Right atrium auricular region (tissue), 2 donors: ENCODE data around the gene PFKFB2. TPM values are rescaled to one million over a fixed set of nuclear protein-coding genes. Genes with fewer than 3 reads are reported as not detected.

Experiments
- DNase-seq: peaks from one replicate; pipeline ENCODE4 v3.0.0-alpha.2; 2019; ENCODE audit warnings: low spot score
- H3K27ac ChIP-seq, 2 donors: fragments of 200-600 bp; sonication (generic); 1 replicate in 1 of 2; 2 replicates in 1 of 2; pipeline ENCODE4 v1.5.1; 2016 to 2019
- H3K27me3 ChIP-seq, 2 donors: fragments of 200-600 bp; sonication (generic); one replicate each; pipeline versions ENCODE4 v1.5.1 to v1.6.0; 2017 to 2019
- H3K36me3 ChIP-seq: fragments of 200-600 bp; sonication (generic); one replicate; pipeline ENCODE4 v1.5.1; 2016
- H3K4me1 ChIP-seq, 2 donors: fragments of 200-600 bp; sonication (generic); one replicate each; pipeline versions ENCODE4 v1.5.1 to v1.6.0; 2017 to 2019
- H3K4me3 ChIP-seq, 2 donors: fragments of 200-600 bp; sonication (generic); 1 replicate in 1 of 2; 2 replicates in 1 of 2; pipeline ENCODE4 v1.5.1; 2017 to 2019; ENCODE audit warnings: mild to moderate bottlenecking in 1 of 2, moderate library complexity in 1 of 2
- H3K9me3 ChIP-seq, 2 donors: fragments of 200-600 bp; sonication (generic); one replicate each; pipeline ENCODE4 v1.5.1; 2019
- CTCF ChIP-seq, 2 donors: fragments of 200-600 bp; sonication (generic); IDR thresholded peaks; one replicate each; pipeline ENCODE4 v1.5.1; 2019; ENCODE audit warnings: antibody characterized with exemption in 2 of 2
- total RNA-seq, 2 donors: library from RNA; depleted of rRNA; stranded (reverse); fragments of >200 nt; gene quantifications; one replicate each; pipeline ENCODE4 v1.1.0, GENCODE V29; 2016

The PFKFB2 gene
- total RNA-seq, 2 donors from 2014 or later, result 11.8 to 27.5 TPM

- TF ChIP-seq CTCF (IDR thresholded peaks at IDR 0.05), result no peak
- Histone ChIP-seq H3K27ac (no peak overlapping the region), H3K4me3 (no peak overlapping the region), H3K9me3 (no peaks in the 10 kb centered on the region), H3K36me3 (no peaks in the 10 kb centered on the region), H3K4me1 (no peaks in the 10 kb centered on the region), H3K27me3 (no peaks in the 10 kb centered on the region)
- DNase-seq, result no peak
Measured at GRCh38 chr1:207009182-207009850, 43.8 kb upstream of the PFKFB2 start.

GRCh38 chr1:207009945-207010344 lies 43.1 kb upstream of the PFKFB2 start:
- Histone ChIP-seq H3K27ac (no peak overlapping the region), H3K4me1 (no peaks in the 10 kb centered on the region), H3K4me3 (no peak overlapping the region), H3K27me3 (no peaks in the 10 kb centered on the region), H3K9me3 (no peaks in the 10 kb centered on the region), H3K36me3 (no peaks in the 10 kb centered on the region)
- no peak for TF ChIP-seq CTCF (IDR thresholded peaks at IDR 0.05)
- DNase-seq, result no peak

GRCh38 chr1:207010726-207011125 lies 42.3 kb upstream of the PFKFB2 start:
- H3K4me3 ChIP-seq, result no peak overlapping the region
- no peaks in the 10 kb centered on the region for H3K9me3 ChIP-seq

GRCh38 chr1:207013321-207014085 lies 39.6 kb upstream of the PFKFB2 start:
- TF ChIP-seq CTCF (IDR thresholded peaks at IDR 0.05), result no peak
- Histone ChIP-seq H3K36me3 (no peaks in the 10 kb centered on the region), H3K9me3 (no peaks in the 10 kb centered on the region), H3K27ac (no peak overlapping the region), H3K27me3 (no peaks in the 10 kb centered on the region), H3K4me1 (no peaks in the 10 kb centered on the region), H3K4me3 (no peak overlapping the region)
- DNase-seq, result no peak

More at GRCh38 chr1:207010726-207011125, 42.3 kb upstream of the PFKFB2 start:
- Histone ChIP-seq H3K36me3 (no peaks in the 10 kb centered on the region), H3K4me1 (no peaks in the 10 kb centered on the region), H3K27ac (no peak overlapping the region), H3K27me3 (no peaks in the 10 kb centered on the region)
- no peak for DNase-seq
- TF ChIP-seq CTCF (IDR thresholded peaks at IDR 0.05), result no peak

- Histone ChIP-seq H3K27me3 (no peaks in the 10 kb centered on the region), H3K4me3 (no peak overlapping the region), H3K9me3 (no peaks in the 10 kb centered on the region), H3K27ac (no peak overlapping the region), H3K36me3 (no peaks in the 10 kb centered on the region), H3K4me1 (no peaks in the 10 kb centered on the region)
- DNase-seq, result no peak
- TF ChIP-seq CTCF (IDR thresholded peaks at IDR 0.05), result no peak
Measured at GRCh38 chr1:207014728-207015127, 38.3 kb upstream of the PFKFB2 start.
